HCT116 (cell line): ENCODE data around the gene HSFX4. TPM values are rescaled to one million over a fixed set of nuclear protein-coding genes. Genes with fewer than 3 reads are reported as not detected.
"Not testable (repeated sequence)": the region's sequence is repeated elsewhere in the genome, so short reads cannot be mapped to it uniquely, and the experiment has no call there.

Experiments used
- ATAC-seq: fragments of 200-7000 bp; cut with Tn5 transposase; 2 replicates; pipeline ENCODE4 v1.9.1; 2020; ENCODE audit warnings: mild to moderate bottlenecking, moderate library complexity
- BruUV-seq: library from RNA; stranded (reverse); fragments of 400-500 nt; replicated peaks from 2 replicates; lab custom pipeline; 2021; lab: Mats Ljungman, UMichigan
- CTCF ChIA-PET: fragments of 300-600 bp; sonication (Branson Sonifier 250); formaldehyde crosslinking; loops from one replicate; lab custom pipeline; 2021; ENCODE audit warnings: antibody characterized with exemption; lab: Charles Lee
- POLR2A ChIA-PET: fragments of 300-600, 350-600 bp; sonication (Branson Sonifier 250); formaldehyde crosslinking; loops from one replicate; lab custom pipeline; 2021; ENCODE audit warnings: antibody characterized with exemption; lab: Charles Lee
- RAD21 ChIA-PET, 2 experiments: fragments of 300-600 bp; sonication (Branson Sonifier 250); formaldehyde crosslinking; loops; one replicate each; lab custom pipeline; 2023; ENCODE audit warnings: low total read pairs in 2 of 2; ENCODE audit not compliant: uncharacterized antibody in 2 of 2, unreplicated experiment in 2 of 2, low non-redundant PET in 1 of 2; lab: Charles Lee
- DNase-seq: peaks from one replicate; pipeline ENCODE4 v3.0.0-alpha.2; 2010; ENCODE audit warnings: low read depth, low spot score
- H2AFZ ChIP-seq: fragments of 200-600 bp; shearing (Covaris generic), sonication (generic); 2 replicates; pipeline ENCODE4 v1.6.1; 2017; ENCODE audit warnings: low read depth, mixed run types, mixed read lengths, antibody characterized with exemption, low read length; ENCODE audit not compliant: poor library complexity, severe bottlenecking
- H3K27ac ChIP-seq: 2 replicates; pipeline ENCODE4 v1.5.1; 2012; ENCODE audit warnings: low read depth, low read length
- H3K27me3 ChIP-seq: fragments of 200-600 bp; sonication (generic); 2 replicates; pipeline ENCODE4 v1.6.1; 2016; ENCODE audit warnings: mixed run types, low read length, mixed read lengths; ENCODE audit not compliant: insufficient read depth
- H3K36me3 ChIP-seq, 2 experiments: fragments of 200-500 bp in 1 of 2; fragments of 200-600 bp in 1 of 2; sonication (Bioruptor generic) in 1 of 2; sonication (generic) in 1 of 2; 2 replicates each; pipeline versions ENCODE4 v1.5.1 to v1.6.1; 2014 to 2016; ENCODE audit warnings: low read length in 2 of 2, inconsistent platforms in 1 of 2, mixed read lengths in 1 of 2, mixed run types in 1 of 2; ENCODE audit not compliant: insufficient read depth in 2 of 2, control insufficient read depth in 1 of 2
- H3K4me1 ChIP-seq, 2 experiments: fragments of 200-600 bp in 1 of 2; sonication (generic) in 1 of 2; 2 replicates each; pipeline versions ENCODE4 v1.5.1 to v1.6.1; 2012 to 2017; ENCODE audit warnings: low read length in 2 of 2, inconsistent platforms in 1 of 2, mild to moderate bottlenecking in 1 of 2, mixed read lengths in 1 of 2, mixed run types in 1 of 2, moderate library complexity in 1 of 2; ENCODE audit not compliant: insufficient read depth in 2 of 2, control insufficient read depth in 1 of 2
- H3K4me2 ChIP-seq: fragments of 200-600 bp; sonication (generic); 2 replicates; pipeline ENCODE4 v1.6.1; 2017; ENCODE audit warnings: mixed run types, low read length, mixed read lengths
- H3K4me3 ChIP-seq, 2 experiments: fragments of 200-600 bp in 1 of 2; sonication (generic) in 1 of 2; replicated peaks in 1 of 2; 2 replicates each; pipeline ENCODE4 v1.5.1; 2011 to 2016; ENCODE audit warnings: low read length in 2 of 2, control low read depth in 1 of 2, low read depth in 1 of 2, mild to moderate bottlenecking in 1 of 2, mixed read lengths in 1 of 2, mixed run types in 1 of 2
- H3K79me2 ChIP-seq: fragments of 200-600 bp; sonication (generic); 2 replicates; pipeline ENCODE4 v1.6.1; 2017; ENCODE audit warnings: mild to moderate bottlenecking, mixed run types, low read length, moderate library complexity, mixed read lengths; ENCODE audit not compliant: insufficient read depth
- H3K9ac ChIP-seq: fragments of 200-600 bp; sonication (generic); 2 replicates; pipeline ENCODE4 v1.6.1; 2016; ENCODE audit warnings: low read length, mixed read lengths
- H3K9me2 ChIP-seq: fragments of 200-600 bp; sonication (generic), shearing (Covaris generic); 2 replicates; pipeline ENCODE4 v1.6.1; 2017; ENCODE audit warnings: mixed run types, mild to moderate bottlenecking, moderate library complexity; ENCODE audit not compliant: insufficient read depth
- H3K9me3 ChIP-seq, 2 experiments: fragments of 200-500 bp in 1 of 2; fragments of 200-600 bp in 1 of 2; sonication (Bioruptor generic) in 1 of 2; sonication (generic) in 1 of 2; 2 replicates each; pipeline ENCODE4 v1.6.1; 2014 to 2017; ENCODE audit warnings: low read length in 2 of 2, mixed read lengths in 2 of 2, inconsistent platforms in 1 of 2, low read depth in 1 of 2, mild to moderate bottlenecking in 1 of 2, mixed run types in 1 of 2, moderate library complexity in 1 of 2; ENCODE audit not compliant: control insufficient read depth in 1 of 2, insufficient read depth in 1 of 2
- H4K20me1 ChIP-seq: fragments of 200-600 bp; sonication (generic), shearing (Covaris generic); 2 replicates; pipeline ENCODE4 v1.6.1; 2017; ENCODE audit warnings: mixed run types, mild to moderate bottlenecking, moderate library complexity; ENCODE audit not compliant: insufficient read depth
- intact Hi-C: fragments of 100-400 bp; cut with micrococcal nuclease; formaldehyde crosslinking; loops from 2 replicates; pipeline ENCODE4 v1.10.0; 2022
- total RNA-seq: library from RNA; stranded (reverse); gene quantifications from one replicate; pipeline ENCODE4 v1.2.1, GENCODE V29; 2021; ENCODE audit not compliant: unreplicated experiment

Gene HSFX4
- total RNA-seq, 1 experiment from 2014 or later: not detected

GRCh38 chrX:149928635-149929034, 738 bp upstream of the HSFX4 start:
- CTCF ChIA-PET, H3K36me3 ChIP-seq, H3K79me2 ChIP-seq, RAD21 ChIA-PET, H3K4me1 ChIP-seq, intact Hi-C loops, ATAC-seq, H3K9ac ChIP-seq, H3K27me3 ChIP-seq, H4K20me1 ChIP-seq, H3K9me3 ChIP-seq, H3K4me2 ChIP-seq, H3K4me3 ChIP-seq, H3K27ac ChIP-seq, BruUV-seq, POLR2A ChIA-PET, DNase-seq, H3K9me2 ChIP-seq, H2AFZ ChIP-seq: not testable (repeated sequence)

DNA sequence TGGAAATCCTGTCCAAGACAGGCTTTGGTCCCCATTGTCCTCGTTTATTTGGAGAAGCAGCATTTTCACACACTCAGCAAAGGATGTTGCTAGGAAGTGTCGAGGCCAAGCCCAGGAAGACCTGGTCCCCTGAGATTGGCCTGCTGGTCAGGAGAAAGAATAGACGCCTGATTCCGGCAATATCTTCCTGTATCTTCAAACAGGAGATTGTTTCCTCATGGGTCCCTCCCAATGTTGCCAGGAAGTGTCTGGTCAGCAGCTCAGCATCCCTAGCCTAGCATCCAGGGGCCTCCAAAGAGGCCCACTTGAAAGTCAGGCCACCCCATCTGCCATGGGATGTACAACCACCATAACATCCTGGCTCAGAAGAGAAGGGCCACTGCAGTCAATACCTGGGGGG, 2.0 kb downstream of the HSFX4 start:
- H3K4me2 ChIP-seq, H3K9ac ChIP-seq, RAD21 ChIA-PET, H3K36me3 ChIP-seq, H3K4me1 ChIP-seq, H3K9me3 ChIP-seq, DNase-seq, BruUV-seq, H3K27me3 ChIP-seq, H3K79me2 ChIP-seq, intact Hi-C loops, H3K27ac ChIP-seq, H3K4me3 ChIP-seq, CTCF ChIA-PET, POLR2A ChIA-PET, H3K9me2 ChIP-seq, H4K20me1 ChIP-seq, ATAC-seq, H2AFZ ChIP-seq: not testable (repeated sequence)

- H3K27ac ChIP-seq, BruUV-seq, H3K9me2 ChIP-seq, POLR2A ChIA-PET, intact Hi-C loops, H3K4me1 ChIP-seq, H3K27me3 ChIP-seq, RAD21 ChIA-PET, H3K4me3 ChIP-seq, H2AFZ ChIP-seq, DNase-seq, H3K9me3 ChIP-seq, H3K36me3 ChIP-seq, H3K79me2 ChIP-seq, H3K9ac ChIP-seq, H3K4me2 ChIP-seq, H4K20me1 ChIP-seq, ATAC-seq, CTCF ChIA-PET: not testable (repeated sequence)
Measured at GRCh38 chrX:149932150-149932549, 2.8 kb downstream of the HSFX4 start.

DNA sequence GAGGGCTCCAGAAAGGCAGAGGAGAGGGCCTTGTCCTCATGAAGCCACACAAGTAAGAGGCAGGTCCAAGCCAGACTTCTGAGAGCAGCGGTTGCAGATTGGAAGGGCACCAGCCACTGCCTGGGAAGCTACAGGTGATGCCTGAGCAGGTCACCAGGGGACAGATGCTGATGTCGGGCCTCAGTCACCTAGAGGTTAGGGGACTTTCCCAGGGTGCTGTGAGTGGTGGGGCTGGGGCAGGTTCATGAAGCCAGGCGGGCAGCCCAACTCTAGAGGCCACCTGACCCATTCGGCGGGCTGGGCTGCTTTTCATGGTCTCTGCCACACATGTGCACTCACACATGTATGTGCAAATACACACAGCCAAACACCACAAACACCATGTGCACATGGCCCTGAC, 3.6 kb downstream of the HSFX4 start:
- H3K9ac ChIP-seq, H2AFZ ChIP-seq, CTCF ChIA-PET, POLR2A ChIA-PET, H3K4me2 ChIP-seq, H3K27ac ChIP-seq, ATAC-seq, H4K20me1 ChIP-seq, H3K79me2 ChIP-seq, intact Hi-C loops, DNase-seq, RAD21 ChIA-PET, H3K4me1 ChIP-seq, H3K9me2 ChIP-seq, H3K27me3 ChIP-seq, BruUV-seq, H3K9me3 ChIP-seq, H3K36me3 ChIP-seq, H3K4me3 ChIP-seq: not testable (repeated sequence)

DNA sequence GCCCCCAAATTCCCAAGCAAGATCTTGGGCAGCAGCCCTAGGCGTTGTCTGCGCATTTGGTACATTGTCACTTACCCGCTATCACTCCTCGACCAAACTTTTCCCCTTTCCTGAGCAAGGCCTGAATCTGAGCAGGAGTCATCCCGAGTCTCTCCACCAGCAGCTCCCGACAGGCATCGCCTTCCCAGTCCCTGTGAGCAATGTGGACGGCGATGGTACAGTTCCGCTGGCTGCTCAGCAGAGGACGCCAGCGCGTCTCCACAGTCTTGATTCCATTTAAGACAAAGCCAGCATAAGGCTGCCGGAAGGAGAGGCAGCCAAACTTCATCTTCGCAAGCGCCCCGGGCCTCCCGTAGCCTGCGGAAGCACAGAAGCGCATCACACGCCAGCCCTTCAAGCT, 4.2 kb downstream of the HSFX4 start:
- ATAC-seq, H2AFZ ChIP-seq, DNase-seq, H3K4me2 ChIP-seq, H3K4me1 ChIP-seq, CTCF ChIA-PET, H3K9me2 ChIP-seq, intact Hi-C loops, H3K27me3 ChIP-seq, H4K20me1 ChIP-seq, POLR2A ChIA-PET, H3K27ac ChIP-seq, H3K9ac ChIP-seq, RAD21 ChIA-PET, H3K4me3 ChIP-seq, H3K36me3 ChIP-seq, BruUV-seq, H3K9me3 ChIP-seq: not testable (repeated sequence)
- H3K79me2 ChIP-seq: peaks cover 10% of the 10 kb centered on the region; the same call in 1 of the 2 replicates
